ENCODE measurements around the gene MTM1. TPM values are rescaled to one million over a fixed set of nuclear protein-coding genes. Genes with fewer than 3 reads are reported as not detected.

MTM1 gene
- total and polyA plus RNA-seq, 2 experiments from 2014 or later: 3.2 to 8.7 TPM

DNA sequence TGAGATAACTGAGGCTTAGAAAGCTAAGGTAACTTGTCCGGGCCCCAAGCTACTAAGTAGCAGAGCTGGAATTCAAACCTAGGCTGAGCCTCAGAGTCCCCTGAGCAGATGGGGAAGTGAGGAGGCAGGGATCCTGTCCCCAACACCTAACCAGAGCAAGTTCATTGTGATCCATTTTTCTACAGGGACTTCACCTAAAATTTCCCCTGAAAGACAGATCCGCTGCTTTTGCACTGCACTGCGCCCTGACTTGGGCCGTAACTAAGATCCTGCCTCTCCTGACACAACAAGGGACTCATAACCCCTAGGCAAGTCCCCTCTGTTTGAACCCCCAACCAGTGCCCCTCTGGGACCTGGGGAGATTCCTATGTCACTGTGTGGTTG, 25.6 kb upstream of the MTM1 start (continued):
- TF ChIP-seq, protein P1, sequence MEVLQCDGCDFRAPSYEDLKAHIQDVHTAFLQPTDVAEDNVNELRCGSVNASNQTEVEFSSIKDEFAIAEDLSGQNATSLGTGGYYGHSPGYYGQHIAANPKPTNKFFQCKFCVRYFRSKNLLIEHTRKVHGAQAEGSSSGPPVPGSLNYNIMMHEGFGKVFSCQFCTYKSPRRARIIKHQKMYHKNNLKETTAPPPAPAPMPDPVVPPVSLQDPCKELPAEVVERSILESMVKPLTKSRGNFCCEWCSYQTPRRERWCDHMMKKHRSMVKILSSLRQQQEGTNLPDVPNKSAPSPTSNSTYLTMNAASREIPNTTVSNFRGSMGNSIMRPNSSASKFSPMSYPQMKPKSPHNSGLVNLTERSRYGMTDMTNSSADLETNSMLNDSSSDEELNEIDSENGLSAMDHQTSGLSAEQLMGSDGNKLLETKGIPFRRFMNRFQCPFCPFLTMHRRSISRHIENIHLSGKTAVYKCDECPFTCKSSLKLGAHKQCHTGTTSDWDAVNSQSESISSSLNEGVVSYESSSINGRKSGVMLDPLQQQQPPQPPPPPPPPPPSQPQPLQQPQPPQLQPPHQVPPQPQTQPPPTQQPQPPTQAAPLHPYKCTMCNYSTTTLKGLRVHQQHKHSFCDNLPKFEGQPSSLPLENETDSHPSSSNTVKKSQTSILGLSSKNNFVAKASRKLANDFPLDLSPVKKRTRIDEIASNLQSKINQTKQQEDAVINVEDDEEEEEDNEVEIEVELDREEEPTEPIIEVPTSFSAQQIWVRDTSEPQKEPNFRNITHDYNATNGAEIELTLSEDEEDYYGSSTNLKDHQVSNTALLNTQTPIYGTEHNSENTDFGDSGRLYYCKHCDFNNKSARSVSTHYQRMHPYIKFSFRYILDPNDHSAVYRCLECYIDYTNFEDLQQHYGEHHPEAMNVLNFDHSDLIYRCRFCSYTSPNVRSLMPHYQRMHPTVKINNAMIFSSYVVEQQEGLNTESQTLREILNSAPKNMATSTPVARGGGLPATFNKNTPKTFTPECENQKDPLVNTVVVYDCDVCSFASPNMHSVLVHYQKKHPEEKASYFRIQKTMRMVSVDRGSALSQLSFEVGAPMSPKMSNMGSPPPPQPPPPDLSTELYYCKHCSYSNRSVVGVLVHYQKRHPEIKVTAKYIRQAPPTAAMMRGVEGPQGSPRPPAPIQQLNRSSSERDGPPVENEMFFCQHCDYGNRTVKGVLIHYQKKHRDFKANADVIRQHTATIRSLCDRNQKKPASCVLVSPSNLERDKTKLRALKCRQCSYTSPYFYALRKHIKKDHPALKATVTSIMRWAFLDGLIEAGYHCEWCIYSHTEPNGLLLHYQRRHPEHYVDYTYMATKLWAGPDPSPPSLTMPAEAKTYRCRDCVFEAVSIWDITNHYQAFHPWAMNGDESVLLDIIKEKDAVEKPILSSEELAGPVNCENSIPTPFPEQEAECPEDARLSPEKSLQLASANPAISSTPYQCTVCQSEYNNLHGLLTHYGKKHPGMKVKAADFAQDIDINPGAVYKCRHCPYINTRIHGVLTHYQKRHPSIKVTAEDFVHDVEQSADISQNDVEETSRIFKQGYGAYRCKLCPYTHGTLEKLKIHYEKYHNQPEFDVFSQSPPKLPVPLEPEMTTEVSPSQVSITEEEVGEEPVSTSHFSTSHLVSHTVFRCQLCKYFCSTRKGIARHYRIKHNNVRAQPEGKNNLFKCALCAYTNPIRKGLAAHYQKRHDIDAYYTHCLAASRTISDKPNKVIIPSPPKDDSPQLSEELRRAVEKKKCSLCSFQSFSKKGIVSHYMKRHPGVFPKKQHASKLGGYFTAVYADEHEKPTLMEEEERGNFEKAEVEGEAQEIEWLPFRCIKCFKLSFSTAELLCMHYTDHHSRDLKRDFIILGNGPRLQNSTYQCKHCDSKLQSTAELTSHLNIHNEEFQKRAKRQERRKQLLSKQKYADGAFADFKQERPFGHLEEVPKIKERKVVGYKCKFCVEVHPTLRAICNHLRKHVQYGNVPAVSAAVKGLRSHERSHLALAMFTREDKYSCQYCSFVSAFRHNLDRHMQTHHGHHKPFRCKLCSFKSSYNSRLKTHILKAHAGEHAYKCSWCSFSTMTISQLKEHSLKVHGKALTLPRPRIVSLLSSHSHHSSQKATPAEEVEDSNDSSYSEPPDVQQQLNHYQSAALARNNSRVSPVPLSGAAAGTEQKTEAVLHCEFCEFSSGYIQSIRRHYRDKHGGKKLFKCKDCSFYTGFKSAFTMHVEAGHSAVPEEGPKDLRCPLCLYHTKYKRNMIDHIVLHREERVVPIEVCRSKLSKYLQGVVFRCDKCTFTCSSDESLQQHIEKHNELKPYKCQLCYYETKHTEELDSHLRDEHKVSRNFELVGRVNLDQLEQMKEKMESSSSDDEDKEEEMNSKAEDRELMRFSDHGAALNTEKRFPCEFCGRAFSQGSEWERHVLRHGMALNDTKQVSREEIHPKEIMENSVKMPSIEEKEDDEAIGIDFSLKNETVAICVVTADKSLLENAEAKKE (CRISPR knock-in tag; IDR thresholded peaks at IDR 0.05): no peak

GRCh38 chrX:150543230-150544155, 24.9 kb upstream of the MTM1 start:
- Histone ChIP-seq H3K79me2 (replicated peaks; ENCODE audit: insufficient read depth) (no peaks in the 10 kb centered on the region), H3K27ac (ENCODE audit: low read depth) (no peak overlapping the region), H3K36me3 (ENCODE audit: insufficient read depth) (no peaks in the 10 kb centered on the region), H3F3A (replicated peaks; ENCODE audit: low read depth) (no peaks in the 10 kb centered on the region), H2AFZ (peak overlapping the region; percentile 69; the same call in 1 of the 2 replicates), H3K4me3 (no peak overlapping the region), H3K27me3 (ENCODE audit: insufficient read depth) (peaks cover 19% of the 10 kb centered on the region), H4K20me1 (replicated peaks; ENCODE audit: insufficient read depth) (no peaks in the 10 kb centered on the region), H3K4me2 (no peak overlapping the region), H3K9me2 (ENCODE audit: insufficient read depth) (no peaks in the 10 kb centered on the region), H3K4me1 (ENCODE audit: insufficient read depth) (no peaks in the 10 kb centered on the region)
- Mint-ChIP-seq H3K4me3 (no peak overlapping the region), H3K27ac (no peak overlapping the region), H3K9me3 (no peaks in the 10 kb centered on the region), H3K27me3 (ENCODE audit: insufficient read depth, low read depth, poor library complexity) (peaks cover 19% of the 10 kb centered on the region), H3K36me3 (ENCODE audit: low read depth) (no peaks in the 10 kb centered on the region), H3K4me1 (peaks cover 11% of the 10 kb centered on the region; the same call in 2 of the 3 replicates)
- ATAC-seq (no peak), DNase-seq (ENCODE audit: low spot score) (no peak)
- TF ChIP-seq NANOG (IDR thresholded peaks at IDR 0.05; ENCODE audit: borderline replicate concordance) (no peak), EZH2phosphoT487 (IDR thresholded peaks at IDR 0.05; ENCODE audit: unreplicated experiment) (no peak), STAT1 (IDR thresholded peaks at IDR 0.05; ENCODE audit: unreplicated experiment) (no peak), CREB1 (CRISPR knock-in tag; IDR thresholded peaks at IDR 0.05; ENCODE audit: low read depth) (no peak), ZNF114 (CRISPR knock-in tag; IDR thresholded peaks at IDR 0.05) (no peak), ETS1 (IDR thresholded peaks at IDR 0.05) (no peak)
- TF ChIP-seq, protein P1 (CRISPR knock-in tag; IDR thresholded peaks at IDR 0.05): no peak
